ENCODE data around the gene NUMBL.

- TF ChIP-seq SRF (IDR thresholded peaks at IDR 0.05; ENCODE audit: low read depth, low read length) (no peak), RAD21 (IDR thresholded peaks at IDR 0.05 in 1 of 2, conservative IDR thresholded peaks at IDR 0.05 in 1 of 2; ENCODE audit: low read depth in 2 of 2, low read length in 2 of 2) (no peak), SIN3A (conservative IDR thresholded peaks at IDR 0.05 in 1 of 2, IDR thresholded peaks at IDR 0.05 in 1 of 2; ENCODE audit: low read depth in 1 of 2, low read length in 2 of 2) (no peak), MAFK (IDR thresholded peaks at IDR 0.05; ENCODE audit: low read depth, low read length) (no peak), CTCF (IDR thresholded peaks at IDR 0.05; ENCODE audit: control extremely low read depth in 1 of 3, insufficient read depth in 1 of 3, low read depth in 1 of 3, low read length in 3 of 3) (no peak), TCF12 (IDR thresholded peaks at IDR 0.05; ENCODE audit: low read depth, low read length) (no peak)
These were observed 26.5 kb downstream of the NUMBL start for GRCh38 chr19:40663695-40664692.
